Adrenal gland (tissue), 19 donors: Measurements from ENCODE around the gene ZNF445. TPM values are rescaled to one million over a fixed set of nuclear protein-coding genes. Genes with fewer than 3 reads are reported as not detected.
A peak's percentile ranks its signal among the peaks of the same experiment; 100 is the strongest.

Source experiments
- DNase-seq, 7 donors: peaks; one replicate each; pipeline ENCODE4 v3.0.0-alpha.2; 2019 to 2020
- H3K27ac ChIP-seq, 5 donors: fragments of 200-600 bp; sonication (generic) in 4 of 5; 1 replicate in 3 of 5; 2 replicates in 2 of 5; pipeline versions ENCODE4 v1.5.1 to v1.8.0; 2016 to 2020; ENCODE audit warnings: mild to moderate bottlenecking in 1 of 5
- H3K27me3 ChIP-seq: fragments of 200-600 bp; 2 replicates; pipeline ENCODE4 v1.8.0; 2021
- H3K36me3 ChIP-seq, 2 donors: fragments of 200-600 bp; replicated peaks in 1 of 2; 1 replicate in 1 of 2; 2 replicates in 1 of 2; pipeline versions ENCODE4 v1.5.1 to v1.8.0; 2018 to 2022
- H3K4me1 ChIP-seq, 2 donors: fragments of 200-600 bp; replicated peaks in 1 of 2; 1 replicate in 1 of 2; 2 replicates in 1 of 2; pipeline versions ENCODE4 v1.5.1 to v1.8.0; 2018 to 2021
- H3K4me3 ChIP-seq, 4 donors: fragments of 200-600 bp; sonication (generic) in 3 of 4; one replicate each; pipeline ENCODE4 v1.5.1; 2016 to 2018
- H3K9me3 ChIP-seq, 3 donors: fragments of 200-600 bp; sonication (generic) in 1 of 3; replicated peaks in 1 of 3; 1 replicate in 2 of 3; 2 replicates in 1 of 3; pipeline versions ENCODE4 v1.5.1 to v1.8.0; 2016 to 2021
- POLR2A ChIP-seq, 2 donors: fragments of 450-650 bp; IDR thresholded peaks; one replicate each; pipeline ENCODE4 v1.6.1; 2017; ENCODE audit warnings: antibody characterized with exemption in 2 of 2, mild to moderate bottlenecking in 2 of 2, moderate library complexity in 1 of 2
- WGBS, 4 donors: extraction: QIAGEN DNeasy Blood & Tissue Kit in 2 of 4; methylation state at CpG; one replicate each; pipeline versions ENCODE4 v1.1.5 to v1.1.7; 2013 to 2017; 5-methylcytosine and 5-hydroxymethylcytosine counted together
- intact Hi-C, 2 donors: fragments of 100-400 bp; cut with DNase I; formaldehyde crosslinking; loops; one replicate each; pipeline versions ENCODE4 v1.14.1 to v1.15.0; 2022 to 2023
- long read RNA-seq, 10 donors: library from polyadenylated mRNA in 3 of 10; unstranded in 2 of 10; stranded (forward) in 1 of 10; transcript quantifications; one replicate each; pipeline ENCODE4 v2.0.0 and lab custom pipeline, GENCODE V29; 2021 to 2026
- polyA plus RNA-seq, 3 donors: library from polyadenylated mRNA; stranded (reverse); fragments of 200-250 nt in 2 of 3; fragments of 350-450 nt in 1 of 3; fragmentation: Illumina TruSeq in 1 of 3; extraction: RNeasy Lipid Tissue Mini Kit (QIAGEN cat#74804) in 1 of 3; gene quantifications; one replicate each; pipeline ENCODE4 v1.2.3, GENCODE V29; 2013 to 2014
- total RNA-seq, 9 donors: library from RNA; depleted of rRNA in 4 of 9; stranded (reverse); fragments of >200 nt in 4 of 9; fragments of 120-200 nt in 1 of 9; fragmentation: NEBNext Ultra II Directional in 1 of 9; extraction: Animal tissue kit (Norgen Biotek cat#: 25700) in 1 of 9; gene quantifications; one replicate each; pipeline versions ENCODE4 v1.1.0 to v1.2.4, GENCODE V29; 2013 to 2023
- TF ChIP-seq, protein P1 (sequence below), 6 experiments: fragments of 450-650 bp in 4 of 6; fragments of 200-600 bp in 2 of 6; sonication (generic) in 1 of 6; IDR thresholded peaks; 1 replicate in 5 of 6; 2 replicates in 1 of 6; pipeline versions ENCODE4 v1.5.1 to v1.8.0; 2016 to 2021; ENCODE audit warnings: antibody characterized with exemption in 6 of 6, mild to moderate bottlenecking in 2 of 6, moderate library complexity in 1 of 6
- donor health status: healthy with polysubstance abuse.
- donor health status: Bipolar disorder and iron deficiency.
- donor health status: DM: yes; HTN: yes; CAD: no.
- donor health status: DM: no; HTN: no; CAD: no.
- donor health status: DM: no; HTN: no; CAD: no.
- donor health status: DM: yes; HTN: yes; CAD: no.

ZNF445 gene
- total RNA-seq (10 to 100 TPM in 4 of 9 donors, 1 to 10 TPM in 5; 5.8 to 21.1 (median 10.0) TPM), polyA plus RNA-seq (1 to 10 TPM; 2.6 to 6.1 (median 4.7) TPM)
- long read RNA-seq, donor 1, result 0 reads
- long read RNA-seq, donor 2, result 0 reads
- long read RNA-seq, donor 3, result 0 reads
- long read RNA-seq, donor 4, result 0 reads
- long read RNA-seq, donor 5, partial matches to known transcripts, result 0 of 1 reads
- long read RNA-seq, donor 5, other reads (novel, unspliced or antisense), result 1 of 1 reads
- long read RNA-seq, donor 6, partial matches to known transcripts, result 0 of 2 reads
- long read RNA-seq, donor 6, other reads (novel, unspliced or antisense), result 2 of 2 reads
- long read RNA-seq, donor 7, result 0 reads
- long read RNA-seq, donor 8, partial matches to known transcripts, result 0 of 1 reads
- long read RNA-seq, donor 8, other reads (novel, unspliced or antisense), result 0 of 1 reads
- long read RNA-seq, donor 9, result 0 reads
- long read RNA-seq, donor 10, full-length matches to known transcripts, result 1 of 1 reads
- long read RNA-seq, donor 10, partial matches to known transcripts, result 0 of 1 reads
- long read RNA-seq, donor 10, other reads (novel, unspliced or antisense), result 0 of 1 reads

DNA sequence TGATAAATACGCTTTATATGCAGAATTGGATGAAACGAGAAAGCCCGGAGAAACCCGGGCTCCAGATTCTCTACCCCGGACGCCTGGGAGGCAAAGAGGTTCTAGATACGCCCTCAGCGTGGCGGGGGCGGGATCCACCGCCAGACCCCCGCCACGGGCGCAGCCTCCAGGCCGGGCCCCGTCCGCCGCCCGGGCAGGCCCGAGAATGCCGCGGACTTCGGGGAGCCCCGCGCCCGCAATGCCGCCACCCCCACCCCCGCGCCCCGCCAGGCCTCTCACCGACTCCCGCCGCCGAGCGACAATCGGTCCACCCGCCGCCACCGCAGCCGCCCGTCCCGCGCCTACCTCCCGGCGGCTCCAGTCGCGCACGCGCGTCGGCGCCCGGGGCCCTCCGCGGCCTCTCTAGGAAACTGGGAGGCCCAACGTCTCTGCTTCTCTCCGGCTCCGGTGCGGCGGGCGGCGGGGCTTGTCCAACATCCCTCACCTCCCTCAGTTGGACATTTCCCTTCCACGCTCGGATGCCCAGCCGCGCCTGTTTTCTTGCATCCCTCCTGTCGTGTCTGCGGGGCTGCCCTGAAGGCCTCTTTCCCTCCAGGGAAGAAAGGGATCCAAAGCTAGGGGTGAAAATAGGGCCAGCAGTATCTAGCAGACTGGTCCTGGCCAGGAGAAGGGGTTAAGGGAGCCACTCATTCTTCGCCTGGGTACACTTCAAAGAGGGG is at the start of gene ZNF445:
ZNF445 (minus strand) TSS at position 359 of the 719 bp plus-strand sequence. CDS start 22,121 bp downstream, outside the sequence.
- peak within 1 kb of the TSS in 4 of 5 donors; percentile 40 to 91 (median 72) for H3K27ac ChIP-seq
- H3K36me3 ChIP-seq, result no peaks in the 10 kb centered on the region
- 0 to 1% (median 0%) methylated on average over 12 to 69 of the region's 69 CpGs for WGBS, 4 donors
- H3K27me3 ChIP-seq, result no peaks in the 10 kb centered on the region
- TF ChIP-seq, protein P1, sequence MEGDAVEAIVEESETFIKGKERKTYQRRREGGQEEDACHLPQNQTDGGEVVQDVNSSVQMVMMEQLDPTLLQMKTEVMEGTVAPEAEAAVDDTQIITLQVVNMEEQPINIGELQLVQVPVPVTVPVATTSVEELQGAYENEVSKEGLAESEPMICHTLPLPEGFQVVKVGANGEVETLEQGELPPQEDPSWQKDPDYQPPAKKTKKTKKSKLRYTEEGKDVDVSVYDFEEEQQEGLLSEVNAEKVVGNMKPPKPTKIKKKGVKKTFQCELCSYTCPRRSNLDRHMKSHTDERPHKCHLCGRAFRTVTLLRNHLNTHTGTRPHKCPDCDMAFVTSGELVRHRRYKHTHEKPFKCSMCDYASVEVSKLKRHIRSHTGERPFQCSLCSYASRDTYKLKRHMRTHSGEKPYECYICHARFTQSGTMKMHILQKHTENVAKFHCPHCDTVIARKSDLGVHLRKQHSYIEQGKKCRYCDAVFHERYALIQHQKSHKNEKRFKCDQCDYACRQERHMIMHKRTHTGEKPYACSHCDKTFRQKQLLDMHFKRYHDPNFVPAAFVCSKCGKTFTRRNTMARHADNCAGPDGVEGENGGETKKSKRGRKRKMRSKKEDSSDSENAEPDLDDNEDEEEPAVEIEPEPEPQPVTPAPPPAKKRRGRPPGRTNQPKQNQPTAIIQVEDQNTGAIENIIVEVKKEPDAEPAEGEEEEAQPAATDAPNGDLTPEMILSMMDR (IDR thresholded peaks at IDR 0.05), result no peak
- peak in 1 of 2 donors; percentile 35 for TF ChIP-seq POLR2A (IDR thresholded peaks at IDR 0.05)
- peak within 1 kb of the TSS; percentile 7 to 95 (median 40) for H3K4me3 ChIP-seq
- no peaks in the 10 kb centered on the region for H3K9me3 ChIP-seq
- H3K4me1 ChIP-seq, result peaks cover 12 to 24% of the 10 kb centered on the region in 2 donors
- DNase-seq, result peak; percentile 75 to 83 (median 76)
- intact Hi-C loops, result loop anchor here (5.0 to 10.0 kb wide), 2 partner anchors 135 to 153 kb away; no protein-coding TSS in a partner anchor

DNA sequence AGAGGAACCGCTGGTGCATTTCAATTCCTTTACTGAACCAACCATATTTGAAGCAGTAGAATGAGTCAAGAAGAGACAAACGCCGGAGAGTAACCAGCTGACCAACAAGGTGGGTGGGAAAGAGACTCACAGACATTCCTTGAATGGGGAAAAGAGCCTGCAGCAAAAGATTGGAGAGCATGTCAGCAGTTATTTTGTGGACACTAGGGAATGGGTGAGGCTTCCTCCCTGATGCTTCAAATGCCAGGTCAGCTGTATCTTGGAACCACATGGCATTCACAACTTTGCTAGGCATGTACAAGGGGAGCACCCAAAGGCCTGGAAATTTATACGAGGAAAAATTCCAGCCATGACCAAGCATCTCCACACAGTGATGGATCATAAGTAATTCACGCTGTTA is 47.6 kb upstream of the ZNF445 start:
- Histone ChIP-seq H3K4me3 (no peak overlapping the region), H3K9me3 (no peaks in the 10 kb centered on the region), H3K27me3 (peaks cover 3% of the 10 kb centered on the region), H3K27ac (no peak overlapping the region), H3K4me1 (no peaks in the 10 kb centered on the region), H3K36me3 (no peaks in the 10 kb centered on the region)
- 70 to 80% (median 78%) methylated on average over 5 of the region's 5 CpGs for WGBS, 4 donors
- intact Hi-C loops, result no loop called here
- no peak for TF ChIP-seq POLR2A (IDR thresholded peaks at IDR 0.05)
- TF ChIP-seq, protein P1 (IDR thresholded peaks at IDR 0.05), result no peak
- no peak for DNase-seq

DNA sequence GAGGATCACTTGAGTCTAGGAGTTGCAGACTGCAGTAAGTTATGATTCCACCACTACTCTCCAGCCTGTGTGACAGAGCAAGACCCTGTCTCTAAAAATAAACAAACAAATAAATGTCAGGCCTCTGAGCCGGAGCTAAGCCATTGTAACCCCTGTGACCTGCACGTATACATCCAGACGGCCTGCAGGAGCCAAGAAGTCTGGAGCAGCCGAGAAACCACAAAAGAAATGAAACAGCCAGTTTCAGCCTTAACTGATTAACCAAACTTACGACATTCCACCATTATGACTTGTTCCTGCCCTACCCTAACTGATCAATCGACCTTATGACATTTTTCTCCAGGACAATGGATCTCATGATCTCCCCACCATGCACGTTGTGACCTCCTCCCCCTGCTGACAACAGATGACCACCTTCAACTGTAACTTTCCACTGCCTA is 45.0 kb upstream of the ZNF445 start:
- Histone ChIP-seq H3K27ac (no peak overlapping the region), H3K36me3 (no peaks in the 10 kb centered on the region), H3K27me3 (peaks cover 3% of the 10 kb centered on the region), H3K4me1 (no peaks in the 10 kb centered on the region), H3K4me3 (no peak overlapping the region), H3K9me3 (no peaks in the 10 kb centered on the region)
- no peak for DNase-seq
- WGBS, 4 donors, result 29 to 42% (median 39%) methylated on average over 7 of the region's 7 CpGs
- TF ChIP-seq POLR2A (IDR thresholded peaks at IDR 0.05), result no peak
- TF ChIP-seq, protein P1 (IDR thresholded peaks at IDR 0.05), result no peak
- intact Hi-C loops, result no loop called here

DNA sequence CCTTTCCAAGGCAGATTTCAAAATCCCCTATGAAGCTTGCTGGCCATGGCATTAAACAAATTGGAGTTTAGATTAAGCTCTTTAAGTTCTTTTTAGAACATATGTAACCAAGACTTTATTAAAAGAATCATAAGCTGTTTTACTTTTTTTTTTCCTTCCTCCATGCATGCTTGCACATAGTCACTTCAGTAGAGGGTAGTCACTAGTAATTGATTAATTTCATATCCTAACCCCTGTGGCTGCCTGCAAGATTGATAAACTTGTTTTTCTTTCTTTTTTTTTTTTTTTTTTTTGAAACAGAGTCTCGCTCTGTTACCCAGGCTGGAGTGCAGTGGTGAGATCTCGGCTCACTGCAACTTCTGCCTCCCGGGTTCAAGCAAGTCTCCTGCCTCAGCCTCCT is 44.3 kb upstream of the ZNF445 start:
- DNase-seq, result no peak
- no peaks in the 10 kb centered on the region for H3K4me1 ChIP-seq
- H3K36me3 ChIP-seq, result no peaks in the 10 kb centered on the region
- 82 to 93% (median 89%) methylated on average over 3 of the region's 3 CpGs for WGBS, 4 donors
- H3K4me3 ChIP-seq, result no peak overlapping the region
- intact Hi-C loops, result no loop called here
- peaks cover 3% of the 10 kb centered on the region for H3K27me3 ChIP-seq
- H3K27ac ChIP-seq, result no peak overlapping the region
- TF ChIP-seq, protein P1 (IDR thresholded peaks at IDR 0.05), result no peak
- TF ChIP-seq POLR2A (IDR thresholded peaks at IDR 0.05), result no peak
- H3K9me3 ChIP-seq, result no peaks in the 10 kb centered on the region
